SHP77 (cell line): ENCODE measurements around the gene DEGS2.

Experiments used
- DNase-seq, 2 experiments: peaks; one replicate each; lab custom pipeline; 2025; lab: John Stamatoyannopoulos, UW

The DEGS2 gene

GRCh38 chr14:100111931-100112704 lies 47.3 kb downstream of the DEGS2 start:
- no peak for DNase-seq

GRCh38 chr14:100110816-100111215 lies 48.6 kb downstream of the DEGS2 start:
- DNase-seq, result no peak

- no peak for DNase-seq
Observed at GRCh38 chr14:100109594-100109955, 49.9 kb downstream of the DEGS2 start.

- no peak for DNase-seq
Observed at GRCh38 chr14:100108840-100109593, 50.4 kb downstream of the DEGS2 start.

GRCh38 chr14:100108042-100108825 lies 51.2 kb downstream of the DEGS2 start:
- peak; percentile 42 to 54 for DNase-seq

GRCh38 chr14:100107236-100107635 lies 52.2 kb downstream of the DEGS2 start:
- no peak for DNase-seq

GRCh38 chr14:100106250-100107112 lies 53.0 kb downstream of the DEGS2 start:
- no peak for DNase-seq

GRCh38 chr14:100105357-100106169 lies 53.9 kb downstream of the DEGS2 start:
- DNase-seq, result no peak

- no peak for DNase-seq
Observed at GRCh38 chr14:100104523-100105300, 54.7 kb downstream of the DEGS2 start.

- DNase-seq, result no peak
Observed at GRCh38 chr14:100104006-100104352, 55.5 kb downstream of the DEGS2 start.

- DNase-seq, result no peak
Observed at GRCh38 chr14:100103250-100104005, 56.0 kb downstream of the DEGS2 start.

GRCh38 chr14:100102156-100102785 lies 57.2 kb downstream of the DEGS2 start:
- DNase-seq, result no peak

GRCh38 chr14:100100032-100100703 lies 59.3 kb downstream of the DEGS2 start:
- no peak for DNase-seq

- DNase-seq, result no peak
Observed at GRCh38 chr14:100098171-100098570, 61.3 kb downstream of the DEGS2 start.

- no peak for DNase-seq
Observed at GRCh38 chr14:100096656-100097055, 62.8 kb downstream of the DEGS2 start.
